Measurements from ENCODE around the gene SETD1B.

GRCh38 chr12:121822393-121823100 is 18.7 kb downstream of the SETD1B start:
- TF ChIP-seq CTCF (IDR thresholded peaks at IDR 0.05), result no peak
- no peak for TF ChIP-seq POLR2A (IDR thresholded peaks at IDR 0.05)

Data from prostate gland (tissue), 2 donors.